ENCODE data around the gene RET.

- TF ChIP-seq CTCF (IDR thresholded peaks at IDR 0.05) (no peak), POLR2A (IDR thresholded peaks at IDR 0.05) (no peak), EP300 (IDR thresholded peaks at IDR 0.05) (no peak)
These were observed 37.0 kb upstream of the RET start for GRCh38 chr10:43039624-43040481.

Data from tibial nerve (tissue), 4 donors.